Activated CD4-positive, alpha-beta T cell treated with anti-CD3 and anti-CD28 coated beads, Interleukin-2, amount 50 U/mL, for 1 hour (primary cell): Measurements from ENCODE around the gene TCEA3.

Experiments used
- DNase-seq: peaks from one replicate; pipeline ENCODE4 v3.0.0-alpha.2; 2020

Gene TCEA3

DNA sequence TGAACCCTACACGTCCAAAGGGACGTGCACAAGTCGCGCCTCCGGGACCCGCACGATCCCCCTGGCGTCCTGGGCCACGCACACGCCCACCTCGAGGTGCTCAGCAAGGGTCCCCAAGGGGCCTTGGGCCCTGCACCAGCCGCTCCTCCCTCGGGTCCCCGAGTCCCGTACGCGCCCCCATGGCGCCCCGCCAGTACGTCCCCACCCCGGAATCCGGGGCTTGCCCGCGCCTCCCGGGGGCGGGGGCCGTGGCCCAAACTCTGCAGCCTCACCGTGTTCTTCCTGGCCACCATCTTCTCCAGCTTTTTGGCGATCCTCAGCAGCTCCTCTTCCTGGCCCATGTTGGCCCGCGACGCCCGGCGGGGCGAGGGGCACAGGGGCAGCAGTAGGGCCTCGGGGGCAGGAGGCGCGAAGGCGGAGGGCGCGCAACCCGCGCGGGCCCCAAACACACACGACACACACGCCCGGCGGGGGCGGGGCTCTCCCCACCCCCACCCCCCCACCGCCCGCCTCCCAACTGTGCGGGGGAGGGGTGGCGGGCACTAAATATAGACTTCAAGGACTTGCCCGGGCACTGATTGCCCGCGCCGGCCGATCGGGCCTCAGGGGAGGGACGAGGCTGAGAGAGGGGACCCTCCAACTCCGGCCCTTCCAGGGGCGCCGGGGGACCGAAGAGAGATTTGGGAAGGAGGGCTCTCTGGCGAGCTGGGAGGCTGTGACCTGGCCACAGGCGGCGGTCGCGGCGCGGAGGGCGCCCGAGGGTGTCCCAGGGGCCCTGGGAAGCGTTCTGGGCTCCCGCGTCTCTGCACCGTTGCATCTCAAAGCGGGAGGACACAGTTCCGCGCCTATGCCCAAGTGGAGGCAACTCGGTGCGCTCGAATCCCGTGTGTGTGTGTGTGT lies at the start of gene TCEA3:
Gene TCEA3 (minus strand): TSS at position 456 of the 900 bp plus-strand sequence. CDS start 115 bp downstream, at position 341.
- DNase-seq = peak; percentile 24

DNA sequence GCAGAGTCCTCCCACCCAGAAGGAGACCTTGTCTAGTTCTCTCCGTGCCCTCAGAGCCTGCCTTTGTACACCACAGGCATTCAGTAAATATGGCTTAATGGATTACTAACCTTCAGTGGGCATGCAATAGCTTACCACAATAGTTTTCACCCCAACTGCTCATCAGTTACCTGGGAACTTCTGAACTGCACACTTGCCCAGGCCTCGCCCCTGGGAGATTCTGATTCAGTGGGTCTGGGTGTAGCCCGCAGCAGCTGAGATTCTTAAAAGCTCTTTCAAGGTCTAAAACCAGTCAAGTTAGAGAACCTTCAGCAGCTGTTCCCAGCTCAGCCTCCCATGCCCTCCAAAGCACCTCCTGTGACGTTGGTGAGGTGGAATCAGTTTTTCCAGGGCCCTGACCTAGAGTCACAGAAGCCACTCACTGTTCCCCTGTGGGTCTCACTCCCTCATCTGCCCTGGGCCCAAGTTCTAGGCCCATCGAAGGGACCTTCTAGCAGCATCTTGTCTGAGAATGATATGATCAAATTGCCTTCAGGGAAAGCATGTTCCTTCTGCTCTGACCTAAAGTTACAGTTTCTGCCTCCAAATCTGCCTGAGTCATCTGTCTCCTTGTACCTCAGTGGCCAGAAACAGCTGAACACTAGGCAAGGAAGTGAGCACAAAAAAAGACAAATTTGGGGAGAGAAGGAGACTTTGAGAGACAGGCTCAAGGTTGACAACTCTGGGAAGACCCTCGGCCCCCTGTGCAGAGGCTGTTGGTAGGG lies 48.7 kb upstream of the TCEA3 start:
- DNase-seq = no peak

DNA sequence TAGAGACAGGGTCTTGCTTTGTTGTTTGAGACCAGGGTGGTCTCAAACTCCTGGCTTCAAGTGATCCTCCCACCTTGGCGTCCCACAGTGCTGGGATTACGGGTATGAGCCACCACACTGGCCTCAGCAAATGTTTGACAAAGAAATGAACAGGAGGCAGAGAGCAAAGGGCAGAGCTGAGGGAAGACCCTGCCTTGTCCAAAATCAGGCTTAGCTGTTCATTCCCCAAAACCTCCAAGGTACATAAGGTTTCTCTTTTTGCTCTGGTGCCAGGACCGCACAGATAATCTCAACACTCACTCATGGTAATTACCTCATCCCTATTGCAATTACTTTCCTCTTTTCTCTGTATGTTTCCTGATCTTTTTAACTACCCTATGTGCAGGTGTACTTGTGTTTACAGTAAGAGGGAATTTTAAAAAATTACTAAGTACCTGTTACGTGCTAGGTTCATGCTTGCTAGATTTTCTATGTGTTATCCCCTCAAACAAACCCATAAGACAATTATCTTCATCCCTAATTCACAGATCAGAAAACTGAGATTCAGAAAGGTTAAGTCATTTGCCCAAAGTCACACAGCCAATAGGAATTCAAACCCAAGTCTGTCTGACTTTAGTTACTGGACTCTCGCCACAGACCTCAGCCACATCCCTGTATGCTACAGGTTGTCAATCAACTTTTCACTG lies 47.9 kb upstream of the TCEA3 start:
- DNase-seq = no peak

DNA sequence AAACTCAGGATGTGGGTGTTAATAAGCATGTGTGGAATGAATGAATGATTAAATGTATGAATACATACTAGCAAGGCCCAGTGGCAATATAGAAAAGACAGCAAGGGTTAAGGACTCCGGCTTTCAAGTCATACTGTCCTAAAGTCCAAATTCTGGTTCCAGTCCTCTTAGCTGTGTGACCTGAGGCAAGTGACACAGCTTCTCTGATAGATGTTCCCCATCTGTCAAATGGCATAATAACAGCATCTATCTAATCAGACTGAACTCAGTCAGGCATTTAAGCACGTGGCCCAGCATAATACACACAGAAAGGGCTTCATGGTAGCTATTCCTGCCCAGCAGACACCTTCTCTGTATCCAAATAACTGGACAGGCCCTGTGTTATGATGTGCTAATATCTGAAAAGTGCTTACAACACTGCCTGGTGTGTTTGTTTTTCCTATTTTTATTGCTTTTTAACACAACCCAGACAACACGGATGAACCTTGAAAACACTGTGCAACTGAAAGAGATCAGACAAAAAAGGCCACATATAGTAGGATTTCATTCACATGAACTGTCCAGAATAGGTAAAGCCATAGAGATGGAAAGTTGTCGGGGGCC lies 47.0 kb upstream of the TCEA3 start:
- no peak for DNase-seq

DNA sequence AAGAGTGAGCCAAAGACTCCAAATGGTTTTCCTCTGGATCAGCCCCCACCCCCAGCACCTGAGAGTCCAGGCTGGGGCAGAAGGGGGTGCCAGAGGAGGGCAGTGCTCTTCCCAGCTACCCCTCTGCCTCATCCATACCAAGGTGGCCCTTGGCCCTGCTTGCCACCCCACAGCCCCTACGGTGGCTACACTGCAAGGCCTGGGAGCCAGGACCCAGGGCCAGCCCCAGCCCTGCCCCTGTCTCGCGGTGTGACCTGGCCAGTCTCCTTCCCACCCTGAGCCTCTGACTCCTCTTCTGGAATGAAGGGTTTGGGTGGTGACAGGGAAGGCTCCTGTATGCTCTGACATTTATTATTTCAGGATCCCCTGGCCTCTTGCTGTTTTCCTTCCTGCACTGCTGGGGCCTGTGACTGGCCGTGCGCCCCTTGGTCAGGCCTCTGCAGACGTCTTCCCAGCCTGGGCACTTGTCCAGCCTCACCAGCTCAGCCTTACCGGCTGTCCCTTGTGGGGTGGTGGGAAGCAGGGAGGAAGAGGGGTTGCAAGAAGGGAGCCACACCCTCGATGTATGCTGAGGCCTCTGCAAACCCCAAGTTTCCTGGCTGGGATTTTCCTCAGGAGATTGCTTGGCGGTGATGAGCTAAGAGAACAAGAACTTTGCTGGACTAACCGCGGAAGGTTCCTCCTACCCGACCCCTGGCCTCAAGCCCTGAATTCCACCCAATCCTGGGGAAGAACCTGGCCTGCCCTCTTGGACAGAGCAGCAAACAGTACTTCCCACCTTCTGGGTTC lies 45.9 kb upstream of the TCEA3 start:
- DNase-seq = no peak

DNA sequence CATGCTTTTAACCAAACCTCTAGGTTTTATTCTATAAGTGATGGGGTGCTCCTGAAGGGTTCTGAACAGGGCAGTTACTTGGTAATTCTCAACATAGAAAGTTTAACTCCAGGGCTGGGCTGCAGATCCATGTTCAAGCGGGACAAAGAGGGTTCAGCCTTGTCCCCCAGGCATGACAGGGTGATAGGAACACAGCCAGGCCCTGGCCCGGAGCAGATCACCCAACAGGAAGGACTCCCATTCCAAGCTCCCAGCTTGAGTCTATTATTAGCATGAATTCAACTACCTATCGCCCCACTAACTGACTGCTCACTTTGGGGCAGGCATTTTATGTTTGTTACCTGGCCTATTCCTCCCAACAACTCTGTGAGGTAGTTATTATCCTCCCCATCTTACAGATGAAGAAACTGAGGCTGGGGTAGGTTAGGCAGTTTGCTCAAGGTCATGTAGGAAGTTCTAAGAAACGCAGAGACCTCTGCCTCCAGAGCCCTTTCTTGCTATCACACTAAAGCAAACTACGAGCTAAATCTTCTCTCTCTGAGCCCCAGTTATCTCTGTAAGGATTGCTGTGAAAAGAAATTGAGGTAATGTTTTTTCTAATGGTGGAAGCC lies 44.9 kb upstream of the TCEA3 start:
- DNase-seq = no peak

DNA sequence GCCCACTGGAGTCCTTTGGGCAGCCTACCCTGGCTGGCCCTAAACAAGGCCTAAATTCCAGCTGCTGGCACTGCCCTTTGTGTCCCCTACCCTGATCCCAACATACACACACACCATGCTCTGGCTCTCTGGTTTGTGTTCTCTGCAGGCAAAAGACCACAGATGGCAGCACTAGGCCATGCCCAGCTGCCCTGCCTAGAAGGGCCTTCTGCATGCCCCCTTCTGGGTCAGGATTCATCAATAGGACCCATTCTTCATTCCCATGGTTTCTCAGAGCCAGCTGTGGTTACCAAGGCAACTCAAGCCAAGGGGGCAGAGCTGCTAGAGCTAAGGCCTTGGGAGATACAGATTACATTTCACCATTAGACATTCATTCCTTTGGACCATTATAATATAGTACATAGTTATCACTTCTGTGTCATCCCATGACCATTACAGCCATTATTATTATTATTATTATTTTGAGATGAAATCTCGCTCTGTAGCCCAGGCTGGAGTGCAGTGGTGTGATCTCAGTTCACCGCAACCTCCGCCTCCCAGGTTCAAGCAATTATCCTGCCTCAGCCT lies 42.0 kb upstream of the TCEA3 start:
- no peak for DNase-seq

DNA sequence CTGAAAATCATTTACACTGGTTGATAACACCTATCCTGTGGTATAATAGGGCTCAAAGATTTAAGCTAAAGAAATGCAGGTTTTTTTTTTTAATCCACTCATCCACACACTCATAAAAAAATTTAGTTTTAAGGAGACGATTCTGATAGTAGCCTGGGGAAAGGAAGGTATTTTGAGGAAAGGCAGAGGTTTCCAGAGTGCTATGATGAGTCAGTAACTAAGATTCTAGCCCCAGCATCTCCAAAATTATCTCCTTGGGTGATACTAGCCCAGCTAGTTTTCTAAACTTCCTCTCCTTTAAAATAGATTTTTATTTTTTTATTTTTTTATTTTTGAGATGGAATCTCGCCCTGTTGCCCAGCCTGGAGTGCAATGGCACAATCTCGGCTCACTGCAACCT lies 38.7 kb upstream of the TCEA3 start:
- DNase-seq = no peak

DNA sequence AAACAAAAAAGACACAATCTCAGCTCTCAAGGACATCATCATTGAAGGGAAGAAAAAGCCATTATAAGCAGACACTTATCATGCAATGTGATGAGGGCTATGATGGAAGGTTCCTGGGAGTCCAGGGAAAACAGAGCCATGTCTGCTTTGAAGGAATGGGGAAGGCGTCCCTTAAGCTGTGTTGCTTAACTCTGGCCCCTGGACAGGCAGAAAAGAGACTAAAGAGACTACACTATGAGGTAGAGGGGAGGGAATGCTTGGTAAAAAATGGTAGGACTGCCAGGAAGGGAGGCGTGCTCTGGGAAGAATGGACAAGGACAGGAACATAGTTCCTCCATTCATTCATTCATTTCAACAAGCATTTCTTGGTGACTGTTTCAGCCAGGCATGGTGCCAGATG lies 38.2 kb upstream of the TCEA3 start:
- DNase-seq = no peak

DNA sequence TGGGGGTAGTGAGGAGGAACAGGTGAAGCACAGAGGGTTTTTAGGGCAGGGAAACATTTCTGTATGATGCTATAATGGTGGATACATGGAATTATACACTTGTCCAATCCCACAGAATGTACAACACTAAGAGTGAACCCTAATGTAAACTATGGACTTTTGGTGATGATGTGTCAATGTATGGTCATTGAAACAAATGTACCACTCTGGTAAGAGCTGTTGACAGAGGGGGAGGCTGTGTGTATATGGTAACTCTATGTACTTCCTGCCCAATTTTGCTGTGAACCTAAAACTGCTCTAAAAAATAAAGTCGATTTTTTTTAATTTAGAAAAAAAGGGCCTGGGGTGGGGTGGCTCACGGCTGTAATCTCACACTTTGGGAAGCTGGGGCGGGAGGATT lies 36.5 kb upstream of the TCEA3 start:
- no peak for DNase-seq

DNA sequence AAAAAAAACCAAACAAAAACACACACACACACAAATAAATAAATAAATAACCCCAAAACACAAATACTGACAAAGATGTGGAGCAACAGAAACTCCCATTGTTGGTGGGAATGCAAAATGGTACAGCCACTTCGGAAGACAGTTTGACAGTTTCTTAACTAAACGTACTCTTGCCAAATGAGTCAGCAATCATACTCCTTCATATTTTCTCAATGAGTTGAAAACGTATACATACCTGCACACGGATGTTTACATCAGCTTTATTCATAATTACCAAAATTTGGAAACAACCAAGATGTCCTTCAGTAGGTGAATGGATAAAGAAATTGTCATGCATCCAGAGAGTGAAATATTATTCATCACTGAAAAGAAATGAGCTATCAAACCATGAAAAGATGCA lies 36.0 kb upstream of the TCEA3 start:
- no peak for DNase-seq

DNA sequence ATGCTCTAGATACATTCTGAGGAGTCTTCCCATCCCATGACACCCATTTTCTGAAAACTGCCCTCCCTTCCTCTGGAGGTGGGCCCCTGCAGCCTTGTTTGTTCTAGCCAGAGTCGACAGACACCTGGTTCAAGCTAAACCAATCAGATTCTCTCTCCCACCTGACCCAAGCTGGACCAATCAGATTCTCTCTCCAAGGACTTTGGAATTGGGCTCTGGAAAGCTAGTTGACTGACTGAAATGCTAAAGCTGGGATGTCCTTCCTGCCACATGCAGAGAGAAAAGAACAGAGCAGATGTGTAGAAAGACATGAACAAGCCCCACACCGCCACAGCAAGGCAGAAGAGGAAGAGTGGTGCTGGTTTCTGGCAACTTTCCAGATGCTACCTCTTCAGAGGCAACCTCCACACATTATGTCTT lies 34.8 kb upstream of the TCEA3 start:
- DNase-seq = no peak

DNA sequence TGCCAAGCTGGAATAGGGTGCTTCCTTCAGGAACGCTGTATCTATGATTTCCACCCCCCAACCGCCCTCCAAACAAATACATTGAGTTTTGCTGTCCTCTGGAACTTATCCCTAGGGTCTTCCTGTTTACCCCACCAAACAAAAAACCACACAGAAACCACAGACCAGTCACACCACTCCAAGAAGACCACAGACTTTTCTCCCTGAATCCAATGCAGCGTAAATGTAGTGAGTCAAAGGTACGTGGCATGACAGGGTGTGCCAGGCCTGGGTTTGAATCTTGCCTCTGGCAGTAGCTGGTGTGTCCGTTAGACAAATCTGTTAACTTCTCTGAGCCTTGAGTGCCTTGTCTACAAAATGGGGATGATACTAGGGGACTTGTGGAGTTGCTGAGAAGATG lies 31.7 kb upstream of the TCEA3 start:
- no peak for DNase-seq

DNA sequence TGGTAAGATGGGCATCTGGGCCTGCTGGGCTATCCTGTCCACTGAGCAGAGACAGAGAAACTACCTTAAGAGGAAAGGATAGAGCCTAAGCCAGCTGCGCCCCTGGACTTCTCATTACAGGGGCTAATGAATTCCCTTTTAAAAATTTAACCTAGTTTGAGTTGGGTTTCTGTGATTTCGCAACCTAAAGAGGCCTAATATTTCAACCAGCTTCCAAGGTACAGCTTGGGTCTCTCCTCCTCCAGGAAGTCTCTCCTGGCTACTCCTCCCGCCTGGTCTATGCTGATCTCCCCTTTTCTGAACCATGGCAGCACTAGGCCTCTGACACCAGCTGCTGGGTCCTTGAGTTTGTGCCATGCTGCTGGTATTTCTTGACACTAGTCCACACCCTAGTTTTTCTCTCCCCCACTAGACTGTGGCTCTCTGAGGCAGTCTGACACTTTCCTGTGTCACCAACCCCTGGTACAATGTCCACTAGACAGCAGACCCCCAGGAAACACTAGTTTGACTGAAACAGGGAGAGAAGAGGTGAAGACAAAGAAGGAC lies 29.0 kb upstream of the TCEA3 start:
- no peak for DNase-seq

DNA sequence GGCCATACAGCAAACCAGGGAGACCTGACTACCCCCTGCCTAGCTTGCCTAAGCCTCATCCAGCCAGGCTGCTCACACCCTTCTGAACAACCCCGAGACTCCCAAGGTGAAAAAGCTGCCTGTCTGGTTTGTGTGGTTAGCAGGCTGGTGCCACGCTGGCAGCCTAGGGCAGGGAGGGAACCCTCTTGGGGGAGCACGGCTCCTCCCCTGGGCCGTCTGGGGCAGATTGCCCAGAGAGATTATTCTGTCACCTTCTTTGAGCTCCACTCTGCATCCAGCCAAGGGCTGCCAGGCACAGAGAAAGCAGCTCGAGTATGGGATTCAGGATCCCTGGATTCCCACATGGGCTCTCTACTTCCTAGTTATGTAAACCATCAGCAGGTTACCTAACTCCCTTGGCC lies 27.5 kb upstream of the TCEA3 start:
- DNase-seq = peak; percentile 45

DNA sequence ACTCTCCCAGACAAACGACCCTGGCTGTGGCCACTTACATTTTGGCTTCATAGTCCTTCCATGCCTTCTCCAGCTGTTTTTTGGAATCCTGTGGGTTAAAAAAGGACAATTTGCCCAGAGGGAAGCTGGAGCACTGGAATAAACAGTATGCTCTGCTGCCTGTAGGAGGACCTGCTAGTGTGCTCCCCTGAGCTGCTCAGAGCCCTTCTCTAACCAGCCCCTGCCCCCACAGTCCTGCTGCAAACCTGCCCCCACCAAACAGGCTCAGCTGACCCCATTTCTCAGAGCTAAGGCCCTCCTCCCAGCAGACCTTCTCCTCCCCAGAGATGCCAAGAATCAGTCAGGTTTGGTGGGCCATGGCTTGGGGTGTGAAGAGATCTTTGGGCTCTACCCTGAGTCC lies 26.9 kb upstream of the TCEA3 start:
- no peak for DNase-seq

DNA sequence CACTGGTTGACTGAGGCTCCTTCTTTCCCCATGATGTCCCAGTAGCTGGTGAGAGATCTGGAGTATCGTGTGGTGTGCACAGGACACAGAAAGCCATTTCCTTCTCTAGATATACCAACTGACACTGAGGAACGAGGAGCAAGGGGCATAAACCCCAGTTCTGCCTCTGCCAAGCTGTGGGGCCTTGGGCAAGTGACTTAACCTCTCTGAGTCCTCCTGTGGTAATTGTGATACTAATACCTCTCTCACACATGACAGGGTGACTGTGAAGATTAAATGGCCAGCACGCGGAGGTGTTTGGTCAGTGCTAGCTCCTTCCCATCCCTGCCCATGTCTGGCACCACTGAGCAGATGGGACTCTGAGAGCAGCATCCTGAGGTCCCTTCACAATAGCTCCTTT lies 26.3 kb upstream of the TCEA3 start:
- no peak for DNase-seq

DNA sequence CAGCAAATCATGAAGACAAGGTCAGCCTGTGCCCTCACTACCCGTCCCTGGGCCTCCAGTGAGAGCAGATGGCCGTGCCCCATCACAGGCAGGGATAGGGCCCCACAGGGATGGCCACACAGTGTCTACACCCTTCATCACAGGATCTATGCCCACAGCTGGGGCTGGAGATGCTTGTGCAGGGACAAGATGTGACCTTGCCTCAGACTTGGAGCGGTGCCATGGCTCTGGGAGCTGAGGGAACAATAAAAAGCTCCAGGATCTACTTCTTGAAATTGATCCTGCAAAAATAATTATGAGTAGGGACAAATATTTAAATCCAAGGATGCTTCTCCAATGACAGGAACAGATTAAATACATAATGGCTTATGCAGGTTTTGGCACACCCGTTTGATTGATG lies 25.4 kb upstream of the TCEA3 start:
- DNase-seq = no peak

DNA sequence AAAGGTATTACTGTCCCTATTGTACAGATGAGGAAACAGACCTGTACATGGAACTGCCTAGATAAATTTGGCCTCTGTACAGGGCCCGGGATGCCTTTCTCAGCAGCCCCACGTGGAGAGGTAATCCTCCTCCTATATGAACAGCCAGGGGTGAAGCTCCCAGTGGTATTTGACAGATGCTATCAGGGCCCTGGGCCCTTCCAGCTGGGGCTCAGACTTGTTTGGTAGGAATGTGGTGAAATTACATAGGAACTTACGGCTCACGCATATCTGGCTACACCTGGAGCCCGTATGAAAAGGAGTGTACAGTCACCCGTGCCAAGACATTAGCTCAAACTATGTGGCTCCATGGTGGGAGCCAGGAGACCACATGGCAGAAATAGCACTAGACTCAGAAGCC lies 24.8 kb upstream of the TCEA3 start:
- DNase-seq = no peak

DNA sequence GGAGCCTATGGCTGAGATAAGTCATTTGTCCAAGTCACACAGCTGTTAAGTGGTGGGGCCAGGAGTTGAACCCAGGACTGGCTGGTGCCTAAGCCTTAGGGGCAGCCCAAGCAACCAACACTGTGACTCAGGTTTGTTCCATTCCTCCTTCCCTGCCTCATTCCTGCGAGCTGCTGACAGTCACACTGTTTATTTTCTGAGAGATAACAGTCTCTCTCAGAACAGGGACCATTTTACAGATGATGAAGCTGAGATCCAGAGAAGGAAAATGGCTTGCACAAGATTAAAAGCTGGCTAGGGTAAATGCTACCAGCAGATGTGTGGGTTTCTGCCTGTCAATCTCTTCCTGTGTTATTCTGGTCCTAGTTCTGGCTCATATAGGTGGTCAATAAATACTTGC lies 24.3 kb upstream of the TCEA3 start:
- no peak for DNase-seq

DNA sequence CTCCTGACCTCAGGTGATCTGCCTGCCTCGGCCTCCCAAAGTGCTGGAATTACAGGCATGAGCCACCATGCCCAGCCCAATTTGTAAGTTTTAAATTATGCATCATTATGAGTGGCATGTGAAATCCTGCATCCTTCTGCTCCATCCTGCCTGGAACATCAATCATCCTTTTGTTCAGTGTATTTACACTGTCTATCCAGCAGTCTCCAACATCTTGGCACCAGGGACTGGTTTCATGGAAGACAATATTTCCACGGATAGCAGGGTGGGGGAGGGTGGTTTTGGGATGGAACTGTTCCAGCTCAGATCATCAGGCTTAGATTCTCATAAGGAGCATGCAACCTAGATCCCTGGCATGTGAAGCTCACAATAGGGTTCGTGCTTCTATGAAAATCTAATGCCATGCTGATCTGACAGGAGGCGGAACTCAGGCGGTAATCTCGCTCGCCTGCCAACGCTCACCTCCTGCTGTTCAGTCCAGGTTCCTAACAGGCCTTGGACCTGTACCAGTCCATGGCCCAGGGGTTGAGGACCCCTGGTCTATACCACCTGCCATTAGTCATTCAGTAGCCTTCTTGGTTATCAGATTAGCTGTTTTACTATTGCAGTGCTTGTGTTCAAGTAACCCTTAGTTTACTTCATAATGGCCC lies 22.2 kb upstream of the TCEA3 start:
- DNase-seq = no peak
